Esophagus squamous epithelium (tissue), 4 donors: ENCODE results near the gene DSG4.

Experiments
- CTCF ChIP-seq, 6 experiments: fragments of 450-650 bp in 4 of 6; fragments of 200-600 bp in 2 of 6; sonication (generic) in 2 of 6; IDR thresholded peaks; one replicate each; pipeline ENCODE4 v1.5.1; 2016 to 2019; ENCODE audit warnings: antibody characterized with exemption in 6 of 6, mild to moderate bottlenecking in 4 of 6, moderate library complexity in 4 of 6
- POLR2A ChIP-seq, 4 donors: fragments of 450-650 bp; IDR thresholded peaks; one replicate each; pipeline ENCODE4 v1.6.1; 2017; ENCODE audit warnings: antibody characterized with exemption in 4 of 4, mild to moderate bottlenecking in 4 of 4, moderate library complexity in 3 of 4

GRCh38 chr18:31373641-31374040 lies 2.9 kb upstream of the DSG4 start:
- TF ChIP-seq CTCF (IDR thresholded peaks at IDR 0.05), result no peak
- TF ChIP-seq POLR2A (IDR thresholded peaks at IDR 0.05), result no peak
